Measurements from ENCODE around the gene TMEM273.

Gene TMEM273

DNA sequence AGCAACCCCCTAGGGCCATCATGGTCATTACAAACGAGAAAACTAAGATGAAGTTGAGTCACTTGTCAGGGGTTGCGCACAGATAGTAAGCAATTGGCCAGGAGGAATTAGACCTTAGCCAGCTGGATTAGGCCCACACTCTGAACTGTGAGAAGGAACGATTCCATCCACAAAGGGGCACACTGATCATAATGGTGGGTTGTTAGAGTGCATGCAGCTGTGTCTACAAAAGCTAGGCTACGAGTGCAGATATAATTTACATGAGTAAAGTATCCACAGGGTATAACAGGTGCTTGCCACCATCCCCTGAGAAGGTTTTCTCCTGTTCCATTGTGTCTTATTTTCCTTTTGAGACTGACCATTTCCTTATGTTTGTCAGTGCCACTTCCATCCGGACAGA, 37.8 kb downstream of the TMEM273 start:
- TF ChIP-seq CTCF (conservative IDR thresholded peaks at IDR 0.05), result no peak
- no peak for TF ChIP-seq ZFX (IDR thresholded peaks at IDR 0.05)
- H3K27ac ChIP-seq, result no peak overlapping the region

DNA sequence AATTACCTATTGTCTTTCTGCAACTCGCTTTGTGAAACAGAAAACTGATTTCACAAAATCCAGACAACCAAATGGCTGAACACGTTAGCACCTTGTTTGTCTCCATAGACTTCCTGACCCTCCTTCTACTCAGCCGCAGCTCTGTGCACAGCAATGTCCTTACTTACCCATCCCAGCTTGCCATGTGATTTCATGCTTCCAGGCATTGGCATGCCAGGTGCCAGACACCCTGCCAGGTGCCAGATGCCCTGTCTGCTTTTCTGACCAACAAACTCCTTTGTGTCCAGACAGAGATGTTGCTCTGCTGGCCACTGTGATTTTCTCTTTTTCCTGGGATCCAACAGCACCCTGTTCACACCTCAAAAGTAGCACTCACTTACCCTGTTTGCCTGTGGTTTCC, 38.3 kb downstream of the TMEM273 start:
- no peak overlapping the region for H3K27ac ChIP-seq
- TF ChIP-seq ZFX (IDR thresholded peaks at IDR 0.05) (no peak), CTCF (conservative IDR thresholded peaks at IDR 0.05) (no peak)

DNA sequence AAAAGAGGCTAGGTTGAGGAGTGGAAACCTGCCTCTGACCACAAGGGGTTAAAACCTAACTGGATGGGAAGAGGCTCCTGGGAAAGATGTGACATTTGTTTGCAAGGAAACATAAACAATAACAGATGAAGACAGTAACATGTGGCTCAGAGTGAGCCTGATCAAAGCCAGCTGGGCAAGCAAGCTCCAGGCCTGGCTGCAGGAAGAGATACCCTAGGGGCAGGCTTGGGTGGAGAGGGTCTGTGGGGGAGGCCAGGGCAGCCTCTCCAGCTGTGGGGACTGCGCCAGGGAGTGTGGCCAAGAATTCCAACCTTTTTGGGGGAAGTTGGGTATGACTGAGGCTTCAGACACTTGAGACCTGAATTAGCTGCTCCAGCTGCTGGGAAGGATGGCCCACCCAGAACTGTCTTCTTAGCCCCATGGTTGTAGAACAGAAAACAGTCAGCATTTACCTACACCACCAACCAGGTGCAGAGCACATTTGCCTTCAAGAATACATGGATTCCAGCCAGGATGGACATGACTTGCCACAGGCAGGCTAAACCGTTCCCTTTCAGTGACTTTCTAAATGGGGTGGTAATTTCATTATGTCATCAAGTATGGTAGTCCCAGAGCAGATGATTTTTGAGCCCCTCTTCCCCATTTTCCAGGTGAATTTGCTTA, 44.0 kb downstream of the TMEM273 start:
- no peak overlapping the region for H3K27ac ChIP-seq
- TF ChIP-seq CTCF (conservative IDR thresholded peaks at IDR 0.05) (no peak), ZFX (IDR thresholded peaks at IDR 0.05) (no peak)

DNA sequence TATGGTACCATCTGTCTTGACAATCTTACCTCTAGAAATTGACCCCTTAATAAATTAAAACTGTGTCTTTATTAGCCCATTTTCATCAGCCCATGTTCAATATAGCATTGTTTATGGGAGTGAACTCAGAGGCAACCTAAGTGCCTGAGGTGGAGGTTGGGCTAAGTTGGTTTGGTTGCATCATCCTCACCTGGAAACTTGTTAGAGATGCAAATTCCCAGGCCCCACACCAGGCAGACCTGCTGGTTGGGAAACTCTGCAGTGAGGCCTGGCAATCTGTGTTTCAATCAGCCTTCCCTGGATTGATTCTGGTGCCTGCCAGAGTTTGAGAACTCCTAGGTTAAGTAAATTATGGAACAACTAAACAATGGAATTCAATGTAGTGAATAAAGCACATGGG, 44.9 kb downstream of the TMEM273 start:
- TF ChIP-seq ZFX (IDR thresholded peaks at IDR 0.05) (no peak), CTCF (conservative IDR thresholded peaks at IDR 0.05) (no peak)
- no peak overlapping the region for H3K27ac ChIP-seq

DNA sequence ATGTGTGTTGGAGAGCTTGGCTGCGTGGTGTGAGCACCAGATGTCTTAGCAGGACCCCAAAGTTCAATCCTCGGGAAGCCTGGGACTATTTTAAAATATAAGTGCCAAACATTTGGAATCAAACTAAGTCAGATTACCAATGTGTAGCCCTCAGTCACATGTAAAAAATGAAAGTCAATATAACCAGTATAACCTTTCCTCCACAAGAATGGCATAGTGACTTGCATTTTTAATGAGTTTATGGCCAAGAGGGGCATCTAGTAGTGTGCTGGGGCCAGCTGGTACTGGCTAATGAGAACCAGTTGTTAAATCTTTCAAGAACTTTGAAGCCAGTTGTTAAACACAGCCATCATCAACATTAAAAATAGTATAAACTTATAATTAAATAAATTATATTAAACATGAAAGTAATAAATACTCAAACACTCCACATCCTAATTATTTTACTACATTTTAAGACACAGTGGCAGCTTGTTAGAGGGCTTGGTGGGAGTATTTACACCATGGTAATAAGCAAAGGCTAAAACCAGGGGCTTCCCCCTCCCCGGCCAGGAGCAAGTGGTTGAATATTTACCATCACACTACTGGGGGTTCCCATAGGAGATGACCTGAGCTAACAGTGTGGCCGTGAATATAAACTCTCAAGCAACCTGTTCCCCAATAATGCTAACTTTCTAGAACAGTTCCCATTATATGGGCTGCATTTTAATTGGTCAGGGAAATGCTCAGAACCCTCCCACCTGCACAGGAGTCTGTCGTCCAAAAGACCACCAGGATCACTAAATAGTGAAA, 46.5 kb downstream of the TMEM273 start:
- no peak for TF ChIP-seq CTCF (conservative IDR thresholded peaks at IDR 0.05)
- TF ChIP-seq ZFX (IDR thresholded peaks at IDR 0.05), result no peak
- no peak overlapping the region for H3K27ac ChIP-seq

DNA sequence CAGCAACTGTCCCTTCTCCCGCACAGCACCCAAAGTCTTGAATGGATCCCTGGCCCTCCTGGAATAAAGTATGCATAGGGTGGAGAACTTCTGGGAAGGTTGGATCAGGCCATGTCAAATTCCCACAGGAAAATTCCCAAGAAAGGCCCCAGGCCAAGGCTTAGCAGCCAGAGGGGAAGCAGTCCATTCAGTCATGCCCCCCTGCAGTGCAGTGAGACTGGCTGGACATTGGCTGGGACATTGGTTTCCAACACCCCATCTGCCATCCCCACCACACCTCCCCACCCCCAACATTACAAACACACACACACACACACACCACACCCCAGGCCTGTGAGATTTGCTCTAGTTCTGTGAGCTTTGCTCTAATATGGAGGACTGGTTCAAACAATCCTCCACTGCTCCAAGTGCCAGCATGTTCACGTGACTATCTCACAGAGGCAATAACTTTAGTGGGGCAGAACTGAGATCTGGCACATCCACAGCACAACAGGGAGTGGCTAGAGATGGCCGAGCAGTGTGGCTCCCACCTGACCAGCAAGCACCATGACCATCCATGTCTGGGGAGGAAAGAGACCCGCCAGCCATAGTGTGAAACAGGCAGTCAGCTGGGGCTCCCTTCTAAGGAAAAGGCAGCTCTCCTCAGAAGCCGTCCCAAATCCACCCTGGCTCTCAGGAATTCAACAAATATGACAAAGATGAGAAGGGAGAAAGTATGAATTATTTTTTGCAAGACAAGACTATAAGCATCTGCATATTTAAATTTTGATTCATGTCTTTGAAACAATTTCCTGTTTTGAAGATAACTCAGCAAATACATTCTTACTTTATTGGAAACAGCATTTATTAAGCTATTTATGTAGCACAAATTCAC, 47.6 kb downstream of the TMEM273 start:
- no peak for TF ChIP-seq CTCF (conservative IDR thresholded peaks at IDR 0.05)
- TF ChIP-seq ZFX (IDR thresholded peaks at IDR 0.05), result no peak
- H3K27ac ChIP-seq, result no peak overlapping the region

DNA sequence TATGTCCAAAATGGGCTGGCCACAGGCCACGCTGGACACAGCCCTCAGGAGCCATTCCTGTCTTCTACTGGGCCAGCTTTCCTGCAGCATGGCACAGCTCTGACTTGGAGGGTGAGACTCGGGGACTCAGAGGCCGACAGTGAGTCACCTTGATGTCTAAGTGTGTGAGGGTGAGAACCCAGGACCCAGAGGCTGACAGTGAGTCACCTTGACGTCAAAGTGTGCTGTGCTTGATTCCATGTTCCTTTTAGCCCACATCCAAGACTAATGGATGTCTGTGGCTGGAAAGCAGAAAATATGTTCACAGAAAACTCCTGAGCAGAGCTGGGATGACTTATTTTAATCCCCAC, 48.4 kb downstream of the TMEM273 start:
- TF ChIP-seq ZFX (IDR thresholded peaks at IDR 0.05) (no peak), CTCF (conservative IDR thresholded peaks at IDR 0.05) (no peak)

More for the DNA sequence above, 48.4 kb downstream of the TMEM273 start:
- no peak overlapping the region for H3K27ac ChIP-seq

All from C4-2B (cell line).